ENCODE measurements around the gene ACER2.
"Not testable (repeated sequence)": the region's sequence is repeated elsewhere in the genome, so short reads cannot be mapped to it uniquely, and the experiment has no call there.

ACER2 gene

GRCh38 chr9:19408316-19408692 is 505 bp upstream of the ACER2 start:
- H3K36me3 ChIP-seq (ENCODE audit: insufficient read depth, low read length): no peaks in the 10 kb centered on the region
- H3K4me1 ChIP-seq (ENCODE audit: control insufficient read depth, insufficient read depth, low read length, unreplicated experiment): peaks cover 18% of the 10 kb centered on the region
- H3K27me3 ChIP-seq (ENCODE audit: insufficient read depth, low read length): no peaks in the 10 kb centered on the region
- no peak overlapping the region for H3K27ac ChIP-seq (ENCODE audit: low read depth, low read length)
- peak overlapping the region; percentile 79 for H2AFZ ChIP-seq (ENCODE audit: low read length, unreplicated experiment)
- peak overlapping the region; percentile 79 for H3K4me3 ChIP-seq (ENCODE audit: low read depth, low read length)
- no peaks in the 10 kb centered on the region for H3K79me2 ChIP-seq (ENCODE audit: control insufficient read depth, insufficient read depth, low read length, unreplicated experiment)

- Histone ChIP-seq H3K27me3 (ENCODE audit: insufficient read depth, low read length) (no peaks in the 10 kb centered on the region), H3K36me3 (ENCODE audit: insufficient read depth, low read length) (no peaks in the 10 kb centered on the region), H3K27ac (ENCODE audit: low read depth, low read length) (no peak overlapping the region), H3K4me1 (ENCODE audit: control insufficient read depth, insufficient read depth, low read length, unreplicated experiment) (peaks cover 18% of the 10 kb centered on the region), H3K4me3 (ENCODE audit: low read depth, low read length) (peak overlapping the region; percentile 79), H3K79me2 (ENCODE audit: control insufficient read depth, insufficient read depth, low read length, unreplicated experiment) (no peaks in the 10 kb centered on the region), H2AFZ (ENCODE audit: low read length, unreplicated experiment) (peak overlapping the region; percentile 79)
These were observed 789 bp downstream of the ACER2 start for GRCh38 chr9:19409401-19410194.

GRCh38 chr9:19410195-19410503 is 1.3 kb downstream of the ACER2 start:
- Histone ChIP-seq H3K4me3 (ENCODE audit: low read depth, low read length) (peak overlapping the region; percentile 79), H3K27me3 (ENCODE audit: insufficient read depth, low read length) (no peaks in the 10 kb centered on the region), H3K36me3 (ENCODE audit: insufficient read depth, low read length) (no peaks in the 10 kb centered on the region), H3K27ac (ENCODE audit: low read depth, low read length) (no peak overlapping the region), H3K79me2 (ENCODE audit: control insufficient read depth, insufficient read depth, low read length, unreplicated experiment) (no peaks in the 10 kb centered on the region), H3K4me1 (ENCODE audit: control insufficient read depth, insufficient read depth, low read length, unreplicated experiment) (peaks cover 18% of the 10 kb centered on the region), H2AFZ (ENCODE audit: low read length, unreplicated experiment) (no peak overlapping the region)

GRCh38 chr9:19410594-19410993 is 1.8 kb downstream of the ACER2 start:
- Histone ChIP-seq H3K4me1 (ENCODE audit: control insufficient read depth, insufficient read depth, low read length, unreplicated experiment) (peaks cover 18% of the 10 kb centered on the region), H3K4me3 (ENCODE audit: low read depth, low read length) (no peak overlapping the region; the same call in 1 of the 2 replicates), H3K27me3 (ENCODE audit: insufficient read depth, low read length) (no peaks in the 10 kb centered on the region), H2AFZ (ENCODE audit: low read length, unreplicated experiment) (no peak overlapping the region), H3K36me3 (ENCODE audit: insufficient read depth, low read length) (no peaks in the 10 kb centered on the region), H3K27ac (ENCODE audit: low read depth, low read length) (0 out of 2 replicates have a peak overlapping the region, but pooled peaks have one; percentile 6), H3K79me2 (ENCODE audit: control insufficient read depth, insufficient read depth, low read length, unreplicated experiment) (no peaks in the 10 kb centered on the region)

GRCh38 chr9:19411316-19411715 is 2.5 kb downstream of the ACER2 start:
- H3K79me2 ChIP-seq (ENCODE audit: control insufficient read depth, insufficient read depth, low read length, unreplicated experiment): no peaks in the 10 kb centered on the region
- H3K27me3 ChIP-seq (ENCODE audit: insufficient read depth, low read length): no peaks in the 10 kb centered on the region
- peaks cover 18% of the 10 kb centered on the region for H3K4me1 ChIP-seq (ENCODE audit: control insufficient read depth, insufficient read depth, low read length, unreplicated experiment)
- H2AFZ ChIP-seq (ENCODE audit: low read length, unreplicated experiment): no peak overlapping the region
- H3K4me3 ChIP-seq (ENCODE audit: low read depth, low read length): no peak overlapping the region
- peak overlapping the region; percentile 26 for H3K27ac ChIP-seq (ENCODE audit: low read depth, low read length)
- H3K36me3 ChIP-seq (ENCODE audit: insufficient read depth, low read length): no peaks in the 10 kb centered on the region

GRCh38 chr9:19413456-19413855 is 4.6 kb downstream of the ACER2 start:
- H3K36me3 ChIP-seq (ENCODE audit: insufficient read depth, low read length); H3K4me3 ChIP-seq (ENCODE audit: low read depth, low read length); H3K27me3 ChIP-seq (ENCODE audit: insufficient read depth, low read length); H3K79me2 ChIP-seq (ENCODE audit: control insufficient read depth, insufficient read depth, low read length, unreplicated experiment); H3K27ac ChIP-seq (ENCODE audit: low read depth, low read length); H2AFZ ChIP-seq (ENCODE audit: low read length, unreplicated experiment): not testable (repeated sequence)
- H3K4me1 ChIP-seq (ENCODE audit: control insufficient read depth, insufficient read depth, low read length, unreplicated experiment): peaks cover 18% of the 10 kb centered on the region

GRCh38 chr9:19416143-19416542 is 7.3 kb downstream of the ACER2 start:
- Histone ChIP-seq H3K27me3 (ENCODE audit: insufficient read depth, low read length) (no peaks in the 10 kb centered on the region), H3K4me1 (ENCODE audit: control insufficient read depth, insufficient read depth, low read length, unreplicated experiment) (peaks cover 6% of the 10 kb centered on the region), H2AFZ (ENCODE audit: low read length, unreplicated experiment) (no peak overlapping the region), H3K36me3 (ENCODE audit: insufficient read depth, low read length) (no peaks in the 10 kb centered on the region), H3K27ac (ENCODE audit: low read depth, low read length) (no peak overlapping the region), H3K4me3 (ENCODE audit: low read depth, low read length) (no peak overlapping the region), H3K79me2 (ENCODE audit: control insufficient read depth, insufficient read depth, low read length, unreplicated experiment) (no peaks in the 10 kb centered on the region)

GRCh38 chr9:19420877-19421276 is 12.1 kb downstream of the ACER2 start:
- H2AFZ ChIP-seq (ENCODE audit: low read length, unreplicated experiment): no peak overlapping the region
- no peaks in the 10 kb centered on the region for H3K36me3 ChIP-seq (ENCODE audit: insufficient read depth, low read length)
- no peaks in the 10 kb centered on the region for H3K27me3 ChIP-seq (ENCODE audit: insufficient read depth, low read length)
- no peak overlapping the region for H3K27ac ChIP-seq (ENCODE audit: low read depth, low read length)
- peaks cover 6% of the 10 kb centered on the region for H3K4me1 ChIP-seq (ENCODE audit: control insufficient read depth, insufficient read depth, low read length, unreplicated experiment)
- no peak overlapping the region for H3K4me3 ChIP-seq (ENCODE audit: low read depth, low read length)
- no peaks in the 10 kb centered on the region for H3K79me2 ChIP-seq (ENCODE audit: control insufficient read depth, insufficient read depth, low read length, unreplicated experiment)

- no peaks in the 10 kb centered on the region for H3K79me2 ChIP-seq (ENCODE audit: control insufficient read depth, insufficient read depth, low read length, unreplicated experiment)
- H3K27ac ChIP-seq (ENCODE audit: low read depth, low read length): no peak overlapping the region
- peaks cover 6% of the 10 kb centered on the region for H3K4me1 ChIP-seq (ENCODE audit: control insufficient read depth, insufficient read depth, low read length, unreplicated experiment)
- no peaks in the 10 kb centered on the region for H3K27me3 ChIP-seq (ENCODE audit: insufficient read depth, low read length)
- H3K36me3 ChIP-seq (ENCODE audit: insufficient read depth, low read length): no peaks in the 10 kb centered on the region
- no peak overlapping the region for H3K4me3 ChIP-seq (ENCODE audit: low read depth, low read length)
- no peak overlapping the region for H2AFZ ChIP-seq (ENCODE audit: low read length, unreplicated experiment)
These were observed 14.4 kb downstream of the ACER2 start for GRCh38 chr9:19423163-19423562.

GRCh38 chr9:19424176-19424779 is 15.5 kb downstream of the ACER2 start:
- no peak overlapping the region for H2AFZ ChIP-seq (ENCODE audit: low read length, unreplicated experiment)
- H3K4me1 ChIP-seq (ENCODE audit: control insufficient read depth, insufficient read depth, low read length, unreplicated experiment): peaks cover 6% of the 10 kb centered on the region
- no peak overlapping the region for H3K4me3 ChIP-seq (ENCODE audit: low read depth, low read length)
- no peaks in the 10 kb centered on the region for H3K36me3 ChIP-seq (ENCODE audit: insufficient read depth, low read length)
- no peaks in the 10 kb centered on the region for H3K79me2 ChIP-seq (ENCODE audit: control insufficient read depth, insufficient read depth, low read length, unreplicated experiment)
- no peaks in the 10 kb centered on the region for H3K27me3 ChIP-seq (ENCODE audit: insufficient read depth, low read length)
- no peak overlapping the region for H3K27ac ChIP-seq (ENCODE audit: low read depth, low read length)

GRCh38 chr9:19429595-19429994 is 20.8 kb downstream of the ACER2 start:
- H3K27me3 ChIP-seq (ENCODE audit: insufficient read depth, low read length): no peaks in the 10 kb centered on the region

More at GRCh38 chr9:19429595-19429994, 20.8 kb downstream of the ACER2 start:
- Histone ChIP-seq H3K79me2 (ENCODE audit: control insufficient read depth, insufficient read depth, low read length, unreplicated experiment) (no peaks in the 10 kb centered on the region), H2AFZ (ENCODE audit: low read length, unreplicated experiment) (no peak overlapping the region), H3K4me3 (ENCODE audit: low read depth, low read length) (no peak overlapping the region), H3K36me3 (ENCODE audit: insufficient read depth, low read length) (no peaks in the 10 kb centered on the region), H3K4me1 (ENCODE audit: control insufficient read depth, insufficient read depth, low read length, unreplicated experiment) (peaks cover 7% of the 10 kb centered on the region), H3K27ac (ENCODE audit: low read depth, low read length) (no peak overlapping the region)
